GM12801 (cell line): ENCODE results near the gene OMP.

Source experiments
- TF ChIP-seq, protein P1 (sequence below): IDR thresholded peaks from one replicate; pipeline ENCODE4 v1.5.1; 2011; ENCODE audit warnings: control low read depth; ENCODE audit not compliant: insufficient read length; ENCODE audit errors: extremely low read depth

Gene OMP

DNA sequence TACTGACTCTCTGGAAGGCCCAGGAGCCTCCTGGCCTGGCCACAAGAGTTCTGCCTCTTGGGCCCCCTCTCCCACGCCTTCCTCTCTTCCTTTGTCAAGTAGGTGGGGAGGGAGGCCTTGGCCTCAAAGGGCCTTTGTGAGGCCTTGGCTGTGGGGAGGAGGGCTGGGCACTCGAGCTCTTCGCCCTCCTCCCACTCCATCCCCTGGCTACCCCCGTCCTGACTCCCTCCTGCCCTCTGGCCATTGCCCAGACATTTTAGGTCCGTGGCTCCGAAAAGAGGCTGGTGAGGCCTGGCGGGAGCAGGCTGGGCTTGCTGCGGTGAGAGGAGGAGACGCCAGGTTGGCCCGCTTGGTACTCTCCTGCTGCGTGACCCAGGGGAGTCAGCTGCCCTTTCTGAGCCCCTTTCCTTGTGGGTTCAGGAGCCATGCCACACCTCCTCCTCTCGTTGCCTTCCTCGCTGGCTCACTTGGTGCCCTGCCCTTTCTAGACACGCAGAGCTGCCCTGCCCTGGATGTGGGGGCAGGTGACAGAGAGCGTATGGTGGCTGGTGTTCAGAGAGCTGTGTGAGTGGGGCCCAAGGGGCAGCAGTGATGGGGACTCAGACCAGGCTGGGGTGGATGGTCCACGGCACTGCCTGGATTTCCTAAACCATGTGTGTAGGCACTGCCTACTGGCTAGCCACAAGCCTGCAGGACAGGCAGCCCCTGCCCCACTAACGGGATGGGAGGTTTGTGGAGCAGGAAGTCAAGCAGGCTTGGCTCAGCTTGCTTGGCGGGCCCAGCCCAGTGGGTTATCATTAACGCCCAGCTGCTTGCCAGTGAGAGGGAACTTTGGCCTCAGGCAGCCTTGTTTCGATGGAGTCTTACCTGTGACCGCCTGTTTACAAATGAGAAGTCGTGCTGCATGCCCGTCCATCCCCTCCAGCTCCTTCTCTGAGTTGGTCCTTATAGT lies 15.8 kb upstream of the OMP start:
- TF ChIP-seq, protein P1, sequence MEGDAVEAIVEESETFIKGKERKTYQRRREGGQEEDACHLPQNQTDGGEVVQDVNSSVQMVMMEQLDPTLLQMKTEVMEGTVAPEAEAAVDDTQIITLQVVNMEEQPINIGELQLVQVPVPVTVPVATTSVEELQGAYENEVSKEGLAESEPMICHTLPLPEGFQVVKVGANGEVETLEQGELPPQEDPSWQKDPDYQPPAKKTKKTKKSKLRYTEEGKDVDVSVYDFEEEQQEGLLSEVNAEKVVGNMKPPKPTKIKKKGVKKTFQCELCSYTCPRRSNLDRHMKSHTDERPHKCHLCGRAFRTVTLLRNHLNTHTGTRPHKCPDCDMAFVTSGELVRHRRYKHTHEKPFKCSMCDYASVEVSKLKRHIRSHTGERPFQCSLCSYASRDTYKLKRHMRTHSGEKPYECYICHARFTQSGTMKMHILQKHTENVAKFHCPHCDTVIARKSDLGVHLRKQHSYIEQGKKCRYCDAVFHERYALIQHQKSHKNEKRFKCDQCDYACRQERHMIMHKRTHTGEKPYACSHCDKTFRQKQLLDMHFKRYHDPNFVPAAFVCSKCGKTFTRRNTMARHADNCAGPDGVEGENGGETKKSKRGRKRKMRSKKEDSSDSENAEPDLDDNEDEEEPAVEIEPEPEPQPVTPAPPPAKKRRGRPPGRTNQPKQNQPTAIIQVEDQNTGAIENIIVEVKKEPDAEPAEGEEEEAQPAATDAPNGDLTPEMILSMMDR: no peak

GRCh38 chr11:77087723-77088225 lies 14.9 kb upstream of the OMP start:
- TF ChIP-seq, protein P1: no peak

DNA sequence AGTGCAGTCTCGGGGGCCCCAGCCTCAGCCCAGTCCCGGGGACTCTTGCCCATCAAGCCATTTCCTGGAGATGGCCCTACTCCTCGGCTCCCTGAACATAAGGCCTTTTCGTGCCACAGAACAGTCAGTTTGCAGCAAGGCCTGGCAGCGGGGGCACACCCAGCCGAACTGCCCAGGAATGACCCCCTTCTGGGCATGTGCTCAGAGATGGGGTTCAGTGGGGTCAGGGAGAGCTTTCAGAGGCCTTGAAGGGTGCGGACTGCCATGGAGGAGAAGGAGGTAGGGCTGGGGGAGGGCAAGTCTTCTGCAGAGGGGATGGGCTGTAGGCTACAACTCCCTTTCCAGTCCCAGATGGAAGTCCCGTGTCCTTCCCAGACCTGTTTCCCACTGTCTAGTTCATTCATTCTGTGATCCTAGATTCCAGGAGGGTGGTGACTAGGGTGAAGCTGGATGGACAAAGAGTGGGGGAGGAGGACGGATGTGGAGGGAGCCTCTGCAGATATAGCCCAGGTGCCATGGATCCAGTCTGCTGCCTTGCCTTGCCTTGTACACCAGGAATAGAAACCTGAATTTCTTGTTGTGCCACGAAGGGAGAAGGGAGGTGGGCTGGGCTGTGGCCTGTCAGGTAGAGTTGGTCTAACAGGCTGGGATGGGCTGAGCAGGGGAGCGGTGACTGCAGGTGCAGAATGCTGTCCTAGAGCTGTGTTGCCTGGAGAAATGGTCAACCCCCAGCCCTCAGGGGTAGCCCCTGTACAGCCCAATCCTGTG lies 14.2 kb upstream of the OMP start:
- TF ChIP-seq, protein P1: no peak

GRCh38 chr11:77089004-77089545 lies 13.6 kb upstream of the OMP start:
- TF ChIP-seq, protein P1: no peak

DNA sequence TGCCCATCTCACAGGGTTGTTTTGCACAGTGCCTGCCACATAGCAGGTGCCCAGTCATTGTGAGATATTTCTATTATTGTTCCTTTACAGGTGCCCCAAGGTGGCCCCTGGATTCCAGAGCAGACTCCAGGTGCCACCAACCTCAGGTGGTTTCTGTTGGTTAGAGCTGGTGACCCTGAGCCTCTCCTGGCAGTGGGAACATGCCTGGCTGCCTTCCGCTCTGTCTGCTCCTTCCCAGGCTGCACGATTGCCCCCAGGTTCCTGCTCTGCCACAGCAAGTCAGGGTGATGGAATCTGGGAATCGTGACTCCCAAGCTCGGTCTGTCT lies 12.6 kb upstream of the OMP start:
- TF ChIP-seq, protein P1: no peak

DNA sequence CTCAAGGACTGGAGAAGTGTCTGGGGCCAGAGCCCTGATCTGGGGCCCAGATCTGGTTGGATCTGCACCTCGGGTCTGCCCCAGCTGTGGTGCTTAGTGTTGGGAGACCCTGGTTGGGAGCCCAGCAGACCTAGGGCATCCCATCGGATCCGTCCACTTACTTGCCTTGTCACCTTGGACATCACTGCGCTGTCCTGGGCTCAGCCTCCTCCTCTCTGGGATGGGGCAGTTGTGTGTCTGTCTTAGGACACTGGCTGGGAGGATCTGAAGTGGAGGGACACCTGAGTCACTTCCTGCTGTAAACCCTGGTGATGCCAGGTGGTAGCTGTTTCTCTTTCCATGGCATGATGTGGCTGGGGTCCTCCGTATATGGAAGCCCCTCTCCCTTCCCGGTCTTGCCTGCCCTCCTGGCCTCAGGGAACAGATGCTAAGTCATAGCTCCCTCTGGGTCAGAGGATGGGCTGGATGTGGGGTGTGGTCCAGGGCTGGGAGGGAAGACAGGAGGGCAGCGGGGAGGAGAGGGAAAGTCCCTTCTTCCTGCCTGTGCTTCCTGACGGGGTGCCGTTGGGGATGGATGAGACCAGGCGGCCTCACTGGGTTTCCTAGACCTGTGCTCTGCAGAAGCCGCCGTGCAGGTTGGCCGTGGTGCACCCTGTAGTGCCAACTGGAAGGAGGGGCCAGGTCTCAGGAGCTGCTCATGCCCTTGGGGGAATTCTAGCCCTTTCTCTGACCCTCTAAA lies 12.1 kb upstream of the OMP start:
- TF ChIP-seq, protein P1: no peak
